Measurements from ENCODE around the gene TMEFF2.
"Not testable (repeated sequence)": the region's sequence is repeated elsewhere in the genome, so short reads cannot be mapped to it uniquely, and the experiment has no call there.

The TMEFF2 gene

GRCh38 chr2:192123847-192124246 lies 70.9 kb downstream of the TMEFF2 start:
- H3K4me3 ChIP-seq (ENCODE audit: low read length) = no peak overlapping the region
- H3K36me3 ChIP-seq (ENCODE audit: control insufficient read depth, insufficient read depth, low read length) = no peaks in the 10 kb centered on the region
- no peaks in the 10 kb centered on the region for H3K9me3 ChIP-seq (ENCODE audit: control insufficient read depth, low read length)
- no peaks in the 10 kb centered on the region for H3K4me1 ChIP-seq (ENCODE audit: control insufficient read depth, insufficient read depth, low read length)
- H3K27me3 ChIP-seq (ENCODE audit: control insufficient read depth, insufficient read depth, low read length) = no peaks in the 10 kb centered on the region
- H3K9ac ChIP-seq (ENCODE audit: low read length) = no peak overlapping the region

DNA sequence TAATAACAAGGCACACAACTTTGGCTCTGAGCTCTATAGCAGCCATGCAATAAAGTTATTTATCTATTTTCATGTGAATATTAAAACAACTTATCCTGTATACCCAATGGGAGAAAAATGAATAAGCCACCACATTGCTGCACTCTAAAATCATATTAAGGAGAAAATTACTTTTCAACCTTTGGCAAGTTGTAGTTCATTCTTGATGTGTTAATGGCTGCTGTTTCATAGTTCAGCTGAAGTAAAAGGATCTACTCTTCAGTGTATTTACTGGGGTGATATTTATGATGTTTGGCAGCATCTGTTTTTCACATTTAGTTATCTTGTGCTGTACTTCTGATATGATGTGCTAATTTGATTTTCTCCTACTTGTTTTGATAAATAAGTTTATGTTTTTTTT lies 71.8 kb downstream of the TMEFF2 start:
- Histone ChIP-seq H3K9me3 (ENCODE audit: control insufficient read depth, low read length) (no peaks in the 10 kb centered on the region), H3K9ac (ENCODE audit: low read length) (no peak overlapping the region), H3K4me3 (ENCODE audit: low read length) (no peak overlapping the region), H3K4me1 (ENCODE audit: control insufficient read depth, insufficient read depth, low read length) (no peaks in the 10 kb centered on the region), H3K36me3 (ENCODE audit: control insufficient read depth, insufficient read depth, low read length) (no peaks in the 10 kb centered on the region), H3K27me3 (ENCODE audit: control insufficient read depth, insufficient read depth, low read length) (no peaks in the 10 kb centered on the region)

DNA sequence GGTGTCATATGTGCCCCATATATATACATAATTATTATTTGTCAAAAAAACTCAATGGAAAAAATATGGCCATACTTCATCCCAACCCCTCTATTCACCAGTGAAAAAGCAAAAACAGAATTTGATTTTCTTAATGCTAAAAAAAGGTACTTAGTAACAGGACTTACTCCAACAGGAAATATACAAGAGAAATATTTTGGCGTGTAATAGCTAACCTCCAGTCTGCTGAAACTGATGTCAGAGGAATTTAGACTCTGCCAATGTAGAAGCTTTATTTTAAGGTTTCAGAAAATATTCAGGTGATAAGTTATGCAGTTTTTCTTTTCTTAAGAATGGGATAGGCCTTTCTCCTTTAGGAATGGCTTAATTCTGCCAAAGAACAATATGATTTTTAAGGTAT lies 72.6 kb downstream of the TMEFF2 start:
- H3K4me3 ChIP-seq (ENCODE audit: low read length) = no peak overlapping the region
- H3K27me3 ChIP-seq (ENCODE audit: control insufficient read depth, insufficient read depth, low read length) = no peaks in the 10 kb centered on the region
- H3K4me1 ChIP-seq (ENCODE audit: control insufficient read depth, insufficient read depth, low read length) = no peaks in the 10 kb centered on the region
- H3K9me3 ChIP-seq (ENCODE audit: control insufficient read depth, low read length) = no peaks in the 10 kb centered on the region
- no peak overlapping the region for H3K9ac ChIP-seq (ENCODE audit: low read length)
- no peaks in the 10 kb centered on the region for H3K36me3 ChIP-seq (ENCODE audit: control insufficient read depth, insufficient read depth, low read length)

GRCh38 chr2:192119536-192119935 lies 75.2 kb downstream of the TMEFF2 start:
- H3K27me3 ChIP-seq (ENCODE audit: control insufficient read depth, insufficient read depth, low read length) = no peaks in the 10 kb centered on the region
- no peak overlapping the region for H3K9ac ChIP-seq (ENCODE audit: low read length)
- no peak overlapping the region for H3K4me3 ChIP-seq (ENCODE audit: low read length)
- H3K36me3 ChIP-seq (ENCODE audit: control insufficient read depth, insufficient read depth, low read length) = no peaks in the 10 kb centered on the region
- H3K4me1 ChIP-seq (ENCODE audit: control insufficient read depth, insufficient read depth, low read length) = no peaks in the 10 kb centered on the region
- H3K9me3 ChIP-seq (ENCODE audit: control insufficient read depth, low read length) = no peaks in the 10 kb centered on the region

DNA sequence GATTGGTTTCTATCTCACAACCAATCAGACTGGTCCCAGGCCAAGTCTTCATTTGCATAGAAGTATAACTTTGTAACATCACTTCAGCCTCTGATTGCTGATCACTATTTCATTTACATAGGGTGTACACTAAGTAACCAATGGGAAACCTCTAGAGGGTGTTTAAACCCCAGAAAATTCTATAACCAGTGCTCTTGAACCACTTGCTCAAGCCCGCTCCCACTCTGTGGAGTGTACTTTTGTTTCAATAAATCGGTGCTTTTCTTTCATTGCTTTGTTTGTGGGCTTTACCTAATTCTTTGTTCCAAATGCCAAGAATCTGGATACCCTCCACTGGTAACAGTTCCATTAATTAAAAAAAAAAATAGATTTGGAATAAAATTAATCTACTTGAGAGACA lies 77.0 kb downstream of the TMEFF2 start:
- no peaks in the 10 kb centered on the region for H3K36me3 ChIP-seq (ENCODE audit: control insufficient read depth, insufficient read depth, low read length)
- H3K27me3 ChIP-seq (ENCODE audit: control insufficient read depth, insufficient read depth, low read length) = no peaks in the 10 kb centered on the region
- H3K9me3 ChIP-seq (ENCODE audit: control insufficient read depth, low read length) = no peaks in the 10 kb centered on the region
- H3K9ac ChIP-seq (ENCODE audit: low read length) = no peak overlapping the region
- no peaks in the 10 kb centered on the region for H3K4me1 ChIP-seq (ENCODE audit: control insufficient read depth, insufficient read depth, low read length)
- H3K4me3 ChIP-seq (ENCODE audit: low read length) = no peak overlapping the region

GRCh38 chr2:192111536-192111935 lies 83.2 kb downstream of the TMEFF2 start:
- H3K27me3 ChIP-seq (ENCODE audit: control insufficient read depth, insufficient read depth, low read length); H3K4me3 ChIP-seq (ENCODE audit: low read length); H3K9ac ChIP-seq (ENCODE audit: low read length); H3K4me1 ChIP-seq (ENCODE audit: control insufficient read depth, insufficient read depth, low read length); H3K36me3 ChIP-seq (ENCODE audit: control insufficient read depth, insufficient read depth, low read length); H3K9me3 ChIP-seq (ENCODE audit: control insufficient read depth, low read length): not testable (repeated sequence)

- Histone ChIP-seq H3K9ac (ENCODE audit: low read length) (no peak overlapping the region), H3K27me3 (ENCODE audit: control insufficient read depth, insufficient read depth, low read length) (no peaks in the 10 kb centered on the region), H3K4me1 (ENCODE audit: control insufficient read depth, insufficient read depth, low read length) (no peaks in the 10 kb centered on the region), H3K4me3 (ENCODE audit: low read length) (no peak overlapping the region), H3K36me3 (ENCODE audit: control insufficient read depth, insufficient read depth, low read length) (no peaks in the 10 kb centered on the region), H3K9me3 (ENCODE audit: control insufficient read depth, low read length) (no peaks in the 10 kb centered on the region)
These were observed 95.0 kb downstream of the TMEFF2 start for GRCh38 chr2:192099742-192100141.

DNA sequence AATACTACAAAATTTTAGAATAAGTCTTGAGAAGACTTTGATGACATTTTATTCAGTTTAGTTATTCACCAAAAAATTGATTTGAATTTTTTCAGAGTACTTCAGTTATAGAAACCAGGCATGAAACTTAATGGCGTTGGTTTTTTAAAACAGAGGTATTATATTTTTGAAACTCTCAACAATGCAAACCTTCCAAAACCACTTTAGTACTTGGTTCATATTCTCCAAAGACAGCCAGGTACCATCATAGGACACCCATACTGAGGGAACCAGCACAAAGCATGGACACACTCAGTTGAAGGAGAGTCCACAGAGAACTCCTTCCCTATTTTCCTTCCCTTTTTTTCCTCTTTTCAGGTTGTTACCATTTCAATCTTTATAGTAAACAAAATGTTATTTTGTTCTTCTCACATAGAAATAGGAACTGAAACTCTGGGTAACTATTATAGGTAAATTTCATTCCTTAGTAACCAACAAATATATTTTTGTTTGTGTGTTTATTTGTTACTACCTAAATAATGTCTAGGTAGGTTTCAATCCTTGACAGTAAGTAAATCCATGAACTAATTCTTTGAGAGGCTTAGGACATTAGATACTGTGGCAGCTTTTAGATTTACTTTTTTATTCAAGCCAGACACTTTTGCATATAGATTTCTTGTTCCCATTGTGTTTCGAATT lies 95.8 kb downstream of the TMEFF2 start:
- Histone ChIP-seq H3K9me3 (ENCODE audit: control insufficient read depth, low read length) (no peaks in the 10 kb centered on the region), H3K27me3 (ENCODE audit: control insufficient read depth, insufficient read depth, low read length) (no peaks in the 10 kb centered on the region), H3K4me3 (ENCODE audit: low read length) (no peak overlapping the region), H3K4me1 (ENCODE audit: control insufficient read depth, insufficient read depth, low read length) (no peaks in the 10 kb centered on the region), H3K36me3 (ENCODE audit: control insufficient read depth, insufficient read depth, low read length) (no peaks in the 10 kb centered on the region), H3K9ac (ENCODE audit: low read length) (no peak overlapping the region)

GRCh38 chr2:192091476-192091875 lies 103.3 kb downstream of the TMEFF2 start:
- no peaks in the 10 kb centered on the region for H3K36me3 ChIP-seq (ENCODE audit: control insufficient read depth, insufficient read depth, low read length)
- H3K9me3 ChIP-seq (ENCODE audit: control insufficient read depth, low read length) = no peaks in the 10 kb centered on the region
- H3K9ac ChIP-seq (ENCODE audit: low read length) = no peak overlapping the region
- no peak overlapping the region for H3K4me3 ChIP-seq (ENCODE audit: low read length)
- H3K4me1 ChIP-seq (ENCODE audit: control insufficient read depth, insufficient read depth, low read length) = no peaks in the 10 kb centered on the region
- no peaks in the 10 kb centered on the region for H3K27me3 ChIP-seq (ENCODE audit: control insufficient read depth, insufficient read depth, low read length)

DNA sequence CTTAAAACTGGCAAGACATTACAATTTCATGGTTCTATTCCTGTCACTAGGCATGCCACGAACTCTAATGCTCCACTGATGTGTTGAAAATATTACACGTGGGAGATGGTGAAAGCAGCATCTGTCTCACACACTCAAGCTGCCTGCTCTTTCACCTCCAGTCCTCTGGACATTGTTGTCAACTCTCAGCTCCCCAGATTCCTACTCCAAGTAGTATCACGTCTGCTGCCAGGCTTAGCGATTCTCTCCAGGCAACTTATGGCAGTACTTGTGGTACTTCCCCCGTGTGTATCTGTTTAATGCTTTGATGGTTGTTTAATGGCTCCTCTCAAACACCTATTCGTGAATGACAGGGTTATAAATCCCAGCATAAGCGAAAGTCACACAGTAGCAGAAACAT lies 103.8 kb downstream of the TMEFF2 start:
- no peak overlapping the region for H3K4me3 ChIP-seq (ENCODE audit: low read length)
- no peaks in the 10 kb centered on the region for H3K9me3 ChIP-seq (ENCODE audit: control insufficient read depth, low read length)

DNA sequence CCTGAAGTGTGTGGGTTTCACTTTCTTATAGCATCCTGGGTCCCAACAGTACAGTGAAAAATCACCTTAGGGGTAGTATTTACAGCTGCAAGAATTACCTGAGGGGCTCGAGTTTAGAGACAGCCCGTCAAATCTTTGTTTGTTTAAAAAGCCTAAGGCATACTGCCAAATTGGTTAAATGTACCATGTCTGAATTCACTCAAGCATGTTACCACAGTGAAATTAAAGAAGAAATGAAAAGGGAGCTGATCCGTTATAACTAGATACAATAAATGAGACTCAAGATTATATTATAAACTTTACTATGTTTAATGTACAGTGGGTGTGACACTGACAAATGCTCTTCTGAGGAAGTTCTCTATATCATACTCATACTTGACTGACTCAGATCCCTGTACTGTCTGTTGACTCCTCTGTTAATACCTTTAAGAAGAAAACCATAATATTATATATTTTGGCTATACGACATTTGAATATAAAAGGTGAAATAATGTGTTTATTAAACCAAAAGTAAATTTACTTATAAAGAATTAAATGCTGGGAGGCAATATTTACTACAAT lies 107.3 kb downstream of the TMEFF2 start:
- H3K9ac ChIP-seq (ENCODE audit: low read length) = no peak overlapping the region
- H3K4me1 ChIP-seq (ENCODE audit: control insufficient read depth, insufficient read depth, low read length) = no peaks in the 10 kb centered on the region
- H3K27me3 ChIP-seq (ENCODE audit: control insufficient read depth, insufficient read depth, low read length) = no peaks in the 10 kb centered on the region
- no peaks in the 10 kb centered on the region for H3K36me3 ChIP-seq (ENCODE audit: control insufficient read depth, insufficient read depth, low read length)
- no peaks in the 10 kb centered on the region for H3K9me3 ChIP-seq (ENCODE audit: control insufficient read depth, low read length)
- no peak overlapping the region for H3K4me3 ChIP-seq (ENCODE audit: low read length)

More for the DNA sequence above, 103.8 kb downstream of the TMEFF2 start:
- Histone ChIP-seq H3K36me3 (ENCODE audit: control insufficient read depth, insufficient read depth, low read length) (no peaks in the 10 kb centered on the region), H3K9ac (ENCODE audit: low read length) (no peak overlapping the region), H3K27me3 (ENCODE audit: control insufficient read depth, insufficient read depth, low read length) (no peaks in the 10 kb centered on the region), H3K4me1 (ENCODE audit: control insufficient read depth, insufficient read depth, low read length) (no peaks in the 10 kb centered on the region)

DNA sequence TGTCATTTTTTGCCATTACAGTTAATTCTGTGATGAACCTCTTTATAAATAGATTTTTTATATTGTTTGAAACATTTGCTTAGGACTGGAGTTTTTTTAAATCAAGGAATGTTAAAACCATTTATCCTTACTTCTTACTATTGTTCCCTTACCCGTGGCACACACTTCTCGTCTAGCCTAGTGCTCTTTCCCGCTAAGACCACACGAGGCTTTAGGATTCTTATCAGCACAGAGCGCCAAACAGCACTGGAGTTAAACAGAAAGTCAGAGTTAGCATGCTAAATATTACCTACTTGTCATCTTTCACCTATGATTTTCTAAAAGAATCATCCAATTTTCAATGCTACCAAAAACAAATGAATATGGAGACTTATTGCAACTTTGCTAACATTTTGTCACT lies 112.6 kb downstream of the TMEFF2 start:
- H3K9ac ChIP-seq (ENCODE audit: low read length) = no peak overlapping the region
- no peaks in the 10 kb centered on the region for H3K36me3 ChIP-seq (ENCODE audit: control insufficient read depth, insufficient read depth, low read length)
- H3K4me3 ChIP-seq (ENCODE audit: low read length) = no peak overlapping the region
- no peaks in the 10 kb centered on the region for H3K4me1 ChIP-seq (ENCODE audit: control insufficient read depth, insufficient read depth, low read length)
- no peaks in the 10 kb centered on the region for H3K9me3 ChIP-seq (ENCODE audit: control insufficient read depth, low read length)
- no peaks in the 10 kb centered on the region for H3K27me3 ChIP-seq (ENCODE audit: control insufficient read depth, insufficient read depth, low read length)

GRCh38 chr2:192080096-192080495 lies 114.6 kb downstream of the TMEFF2 start:
- not testable (repeated sequence) for H3K4me3 ChIP-seq (ENCODE audit: low read length); H3K9ac ChIP-seq (ENCODE audit: low read length); H3K36me3 ChIP-seq (ENCODE audit: control insufficient read depth, insufficient read depth, low read length)

More at GRCh38 chr2:192080096-192080495, 114.6 kb downstream of the TMEFF2 start:
- H3K4me1 ChIP-seq (ENCODE audit: control insufficient read depth, insufficient read depth, low read length); H3K27me3 ChIP-seq (ENCODE audit: control insufficient read depth, insufficient read depth, low read length); H3K9me3 ChIP-seq (ENCODE audit: control insufficient read depth, low read length): not testable (repeated sequence)

All from mucosa of stomach (tissue), 1 donor.